ENCODE data around the gene CCSER1. TPM values are rescaled to one million over a fixed set of nuclear protein-coding genes. Genes with fewer than 3 reads are reported as not detected.
"Not testable (repeated sequence)": the region's sequence is repeated elsewhere in the genome, so short reads cannot be mapped to it uniquely, and the experiment has no call there.

Gene CCSER1
- total RNA-seq, 1 donor from 2014 or later, result 1.1 TPM

GRCh38 chr4:91256751-91257150 lies 1129.6 kb downstream of the CCSER1 start:
- no peak for DNase-seq (ENCODE audit: low read depth, low spot score)

GRCh38 chr4:91257721-91258120 lies 1130.5 kb downstream of the CCSER1 start:
- no peak for DNase-seq (ENCODE audit: low read depth, low spot score)

DNA sequence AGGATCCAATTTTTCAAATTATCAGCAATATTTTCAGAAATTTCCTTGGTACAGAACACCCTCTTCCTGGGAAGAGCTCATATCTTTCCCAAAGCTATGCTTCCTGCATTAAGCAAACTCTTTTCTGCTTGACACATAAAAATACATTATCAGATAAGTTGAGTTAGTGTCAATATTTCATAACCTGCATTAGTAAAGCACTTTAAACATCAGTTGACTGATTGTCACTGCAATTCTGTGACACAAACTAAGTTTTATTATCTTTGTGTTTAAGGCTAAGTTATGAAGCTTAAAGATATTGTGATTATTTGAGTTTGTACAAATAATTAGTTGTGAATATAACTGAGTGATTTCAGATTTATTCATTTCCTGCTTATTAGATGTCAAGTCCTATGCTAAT lies 1131.1 kb downstream of the CCSER1 start:
- no peak for DNase-seq (ENCODE audit: low read depth, low spot score)

DNA sequence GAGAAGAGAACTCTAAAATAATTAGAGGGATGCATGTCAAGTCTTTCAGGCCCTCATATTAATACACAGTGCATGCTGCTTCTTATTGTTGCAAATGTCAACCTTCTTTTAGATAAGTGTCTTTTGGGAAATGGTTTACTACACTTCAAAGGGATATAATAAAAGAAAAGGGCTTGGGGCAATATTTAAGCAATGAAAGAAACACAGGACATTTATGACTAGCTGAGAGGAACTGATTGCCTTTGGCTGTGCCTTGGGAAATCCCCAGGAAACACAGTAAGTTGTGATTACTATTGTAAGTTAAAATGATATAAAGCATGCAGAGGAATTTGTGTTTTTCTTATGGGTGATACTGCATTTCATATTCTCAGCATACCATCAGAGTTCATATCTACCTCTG lies 1140.3 kb downstream of the CCSER1 start:
- no peak for DNase-seq (ENCODE audit: low read depth, low spot score)

DNA sequence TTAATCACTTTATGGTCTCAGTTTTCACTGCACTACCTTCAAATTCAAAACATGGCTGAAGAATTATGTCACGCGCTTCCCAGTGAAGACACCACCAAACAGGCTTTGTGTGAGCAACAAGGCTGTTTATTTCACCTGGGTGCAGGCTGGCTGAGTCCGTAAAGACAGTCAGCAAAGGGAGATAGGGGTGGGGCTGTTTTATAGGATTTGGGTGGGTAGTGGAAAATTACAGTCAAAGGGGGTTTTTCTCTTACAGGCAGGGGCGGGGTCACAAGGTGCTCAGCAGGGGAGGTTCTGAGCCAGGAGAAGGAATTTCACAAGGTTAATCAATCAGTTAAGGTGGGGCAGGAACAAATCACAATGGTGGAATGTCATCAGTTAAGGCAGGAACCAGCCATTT lies 1141.3 kb downstream of the CCSER1 start:
- DNase-seq (ENCODE audit: low read depth, low spot score), result not testable (repeated sequence)

GRCh38 chr4:91268913-91269312 lies 1141.7 kb downstream of the CCSER1 start:
- no peak for DNase-seq (ENCODE audit: low read depth, low spot score)

DNA sequence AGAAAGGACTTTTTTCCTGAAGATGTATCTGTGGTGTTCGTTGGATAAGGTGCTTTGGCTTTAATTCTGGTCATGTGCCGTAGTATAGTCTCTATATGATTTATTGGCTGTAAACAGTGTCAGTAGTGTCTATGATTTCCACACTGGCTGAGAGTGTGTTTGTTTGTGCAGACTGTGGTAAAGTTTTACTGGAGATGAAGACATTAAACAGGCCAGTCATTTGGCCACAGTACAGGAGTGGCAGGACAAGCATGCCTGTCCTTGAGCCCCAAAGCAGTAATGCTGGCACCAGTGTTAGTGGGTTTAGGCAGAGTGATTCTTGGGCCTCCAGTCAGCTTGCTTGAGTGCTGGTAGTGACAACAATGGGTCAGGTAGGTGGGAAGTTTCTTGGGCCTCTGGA lies 1152.7 kb downstream of the CCSER1 start:
- DNase-seq (ENCODE audit: low read depth, low spot score), result no peak

GRCh38 chr4:91280551-91281290 lies 1153.5 kb downstream of the CCSER1 start:
- no peak for DNase-seq (ENCODE audit: low read depth, low spot score)

- DNase-seq (ENCODE audit: low read depth, low spot score), result no peak
Observed at GRCh38 chr4:91282217-91282616, 1155.0 kb downstream of the CCSER1 start.

GRCh38 chr4:91283726-91284230 lies 1156.6 kb downstream of the CCSER1 start:
- no peak for DNase-seq (ENCODE audit: low read depth, low spot score)

DNA sequence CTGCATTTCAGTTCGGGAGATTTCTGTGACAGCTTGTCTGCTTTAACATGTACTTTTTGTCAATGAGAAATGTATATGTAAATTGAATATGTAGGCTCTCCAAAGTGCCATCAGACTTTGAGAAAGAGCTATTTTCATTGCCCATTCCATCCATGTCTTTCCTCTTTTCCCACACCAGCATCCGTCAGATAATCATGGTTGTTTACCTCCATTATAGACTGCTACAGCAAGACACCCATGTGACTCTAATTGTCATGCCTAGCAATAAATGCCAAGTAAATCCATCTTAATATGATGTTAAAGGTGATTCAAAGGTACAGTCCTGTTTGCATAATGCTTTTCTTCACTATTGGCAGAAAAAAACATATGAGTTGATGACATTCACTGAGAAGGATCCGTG lies 1157.3 kb downstream of the CCSER1 start:
- no peak for DNase-seq (ENCODE audit: low read depth, low spot score)

GRCh38 chr4:91285487-91285886 lies 1158.3 kb downstream of the CCSER1 start:
- DNase-seq (ENCODE audit: low read depth, low spot score), result no peak

- DNase-seq (ENCODE audit: low read depth, low spot score), result no peak
Observed at GRCh38 chr4:91288702-91289311, 1161.6 kb downstream of the CCSER1 start.

- no peak for DNase-seq (ENCODE audit: low read depth, low spot score)
Observed at GRCh38 chr4:91298156-91298700, 1171.0 kb downstream of the CCSER1 start.

- no peak for DNase-seq (ENCODE audit: low read depth, low spot score)
Observed at GRCh38 chr4:91298824-91299223, 1171.6 kb downstream of the CCSER1 start.

DNA sequence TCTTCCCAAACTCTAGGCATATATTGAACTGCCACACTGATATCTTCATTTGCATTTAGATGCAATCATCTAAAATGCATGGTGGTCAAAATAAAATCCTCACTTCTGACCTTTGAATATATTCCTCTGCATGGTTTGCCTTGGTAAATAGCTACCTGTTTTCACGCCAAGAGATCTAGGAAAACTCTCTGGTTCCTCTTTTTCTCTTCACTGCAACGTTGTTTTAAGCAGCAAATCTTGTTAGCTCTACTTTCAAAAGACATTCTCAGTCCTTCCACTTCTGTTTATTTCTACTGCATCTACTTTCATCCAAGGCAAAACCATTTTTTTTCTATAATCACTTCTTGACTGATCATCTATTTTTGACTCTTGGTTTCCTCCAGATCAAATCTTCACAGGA lies 1174.9 kb downstream of the CCSER1 start:
- no peak for DNase-seq (ENCODE audit: low read depth, low spot score)

GRCh38 chr4:91304292-91304691 lies 1177.1 kb downstream of the CCSER1 start:
- DNase-seq (ENCODE audit: low read depth, low spot score), result no peak

GRCh38 chr4:91317434-91317833 lies 1190.2 kb downstream of the CCSER1 start:
- DNase-seq (ENCODE audit: low read depth, low spot score), result no peak

DNA sequence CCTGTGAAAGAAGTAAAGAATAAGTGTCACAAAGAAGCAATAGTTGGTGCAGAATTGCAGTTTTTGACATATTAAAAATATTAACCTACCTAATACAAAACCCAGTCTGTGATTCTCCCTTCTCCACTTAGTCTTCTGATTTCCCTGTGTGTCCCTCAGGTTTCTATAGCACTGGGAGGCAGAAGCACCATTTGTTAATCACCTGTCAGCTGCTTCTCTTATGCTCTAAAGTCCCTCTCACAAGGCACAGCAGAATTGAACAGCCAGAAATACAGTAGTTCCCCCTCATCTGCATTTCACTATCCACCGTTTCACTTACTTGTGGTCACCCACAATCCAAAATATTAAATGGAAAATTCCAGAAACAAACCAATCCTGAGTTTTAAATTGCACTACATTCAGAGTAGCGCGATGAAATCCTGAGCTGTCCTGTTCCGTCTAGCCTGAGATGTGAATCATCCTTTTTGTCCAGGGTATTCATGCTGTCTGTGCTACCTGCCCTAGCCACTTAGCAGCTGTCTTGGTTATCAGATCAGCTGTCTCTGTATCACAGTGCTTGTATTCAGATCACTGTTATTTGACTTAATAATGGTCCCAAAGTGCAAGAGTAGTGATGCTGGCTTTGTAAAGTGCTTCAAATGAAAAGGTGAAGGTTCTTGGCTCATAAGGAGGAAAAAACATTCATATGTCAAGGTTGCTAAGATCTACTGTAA lies 1192.5 kb downstream of the CCSER1 start:
- no peak for DNase-seq (ENCODE audit: low read depth, low spot score)

DNA sequence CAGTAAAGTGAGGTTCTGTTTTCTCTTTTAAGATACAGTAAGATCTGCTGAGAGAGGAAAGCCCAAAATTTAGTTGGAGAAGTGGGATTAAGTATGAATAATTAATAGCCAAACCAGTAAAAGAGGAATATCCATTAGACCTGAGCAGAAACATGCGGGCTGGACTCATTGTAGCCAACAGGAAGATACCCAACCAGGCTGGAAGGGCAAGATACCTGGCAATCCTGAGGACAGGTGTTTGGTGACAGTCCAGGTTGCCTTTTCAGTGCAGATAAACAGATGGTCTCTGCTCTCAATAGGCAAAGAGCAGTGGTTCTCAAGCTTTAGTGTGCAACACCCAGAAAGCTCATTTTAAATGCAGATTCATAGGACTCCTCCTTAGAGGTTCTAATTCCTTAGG lies 1195.8 kb downstream of the CCSER1 start:
- no peak for DNase-seq (ENCODE audit: low read depth, low spot score)

GRCh38 chr4:91325495-91325894 lies 1198.3 kb downstream of the CCSER1 start:
- DNase-seq (ENCODE audit: low read depth, low spot score), result no peak

- not testable (repeated sequence) for DNase-seq (ENCODE audit: low read depth, low spot score)
Observed at GRCh38 chr4:91326167-91326566, 1199.0 kb downstream of the CCSER1 start.
